K562 (cell line): Measurements from ENCODE around the gene GNAT1.

Experiments used
- ATF3 ChIP-seq, 2 experiments: fragments of 450-650 bp in 1 of 2; sonication (generic) in 1 of 2; formaldehyde crosslinking in 1 of 2; IDR thresholded peaks in 1 of 2; conservative IDR thresholded peaks in 1 of 2; 2 replicates each; pipeline versions ENCODE4 v1.6.1 to v1.8.1; 2016 to 2023; ENCODE audit warnings: mild to moderate bottlenecking in 2 of 2, moderate library complexity in 2 of 2, inconsistent platforms in 1 of 2, missing genetic modification reagents in 1 of 2
- CBX1 ChIP-seq: sonication (generic); IDR thresholded peaks from 2 replicates; pipeline ENCODE4 v1.6.1; 2016; ENCODE audit warnings: antibody characterized with exemption, low read depth, mild to moderate bottlenecking
- CTCF ChIP-seq, 3 experiments: IDR thresholded peaks in 2 of 3; conservative IDR thresholded peaks in 1 of 3; 2 replicates each; pipeline ENCODE4 v1.5.1; 2011 to 2012; ENCODE audit warnings: low read length in 3 of 3, mild to moderate bottlenecking in 3 of 3, control low read depth in 2 of 3, improper control_type of control experiment in 1 of 3, inconsistent platforms in 1 of 3, low read depth in 1 of 3, mixed read lengths in 1 of 3, moderate library complexity in 1 of 3; ENCODE audit not compliant: insufficient read depth in 2 of 3
- ELF2 ChIP-seq: fragments of 250-450 bp; sonication (Bioruptor Pico); IDR thresholded peaks from 2 replicates; pipeline ENCODE4 v1.5.0; 2021; ENCODE audit warnings: mild to moderate bottlenecking
- EP300 ChIP-seq: IDR thresholded peaks from 2 replicates; pipeline ENCODE4 v1.6.1; 2012; ENCODE audit warnings: low read length, improper control_type of control experiment
- EWSR1 ChIP-seq: fragments of 450-650 bp; IDR thresholded peaks from 2 replicates; pipeline ENCODE4 v1.6.1; 2018; ENCODE audit warnings: borderline replicate concordance, mild to moderate bottlenecking, low read depth, moderate library complexity; ENCODE audit not compliant: partially characterized antibody
- EZH2 ChIP-seq: IDR thresholded peaks from 2 replicates; pipeline ENCODE4 v1.6.1; 2012; ENCODE audit warnings: low read depth, mild to moderate bottlenecking, inconsistent platforms, low read length, borderline replicate concordance
- FOSL1 ChIP-seq: fragments of 200-800 bp; sonication (Bioruptor generic); conservative IDR thresholded peaks from 2 replicates; pipeline ENCODE4 v1.6.1; 2016; ENCODE audit warnings: missing genetic modification characterization, missing compliant biosample characterization
- NFATC3 ChIP-seq: fragments of 450-650 bp; IDR thresholded peaks from 2 replicates; pipeline ENCODE4 v1.6.1; 2017; ENCODE audit warnings: mild to moderate bottlenecking
- POLR2AphosphoS5 ChIP-seq: IDR thresholded peaks from 2 replicates; pipeline ENCODE4 v1.6.1; 2011; ENCODE audit warnings: mild to moderate bottlenecking, low read depth, low read length, moderate library complexity; ENCODE audit not compliant: control insufficient read depth, insufficient read depth
- TARDBP ChIP-seq: fragments of 450-650 bp; IDR thresholded peaks from 2 replicates; pipeline ENCODE4 v1.6.1; 2016

GRCh38 chr3:50229490-50229889, 38.1 kb downstream of the GNAT1 start:
- TF ChIP-seq ELF2 (CRISPR knock-in tag) (no peak), POLR2AphosphoS5 (no peak), EZH2 (no peak), CTCF (IDR thresholded peaks at IDR 0.05 in 2 of 3, conservative IDR thresholded peaks at IDR 0.05 in 1 of 3; ENCODE audit: insufficient read depth in 2 of 3, low read depth in 1 of 3, low read length in 3 of 3) (no peak), FOSL1 (tag) (no peak), CBX1 (no peak), TARDBP (no peak), EWSR1 (no peak), NFATC3 (no peak), ATF3 (IDR thresholded peaks at IDR 0.05) (no peak), ATF3 (CRISPR knock-in tag; conservative IDR thresholded peaks at IDR 0.05) (no peak), EP300 (no peak)
